HG03558 (cell line): Measurements from ENCODE around the gene MZT2B.
A peak's percentile ranks its signal among the peaks of the same experiment; 100 is the strongest.
"Not testable (repeated sequence)": the region's sequence is repeated elsewhere in the genome, so short reads cannot be mapped to it uniquely, and the experiment has no call there.

Source experiments
- ATAC-seq: cut with Tn5 transposase; IDR thresholded peaks from one replicate; pipeline ENCODE4 v1.9.1; 2021; ENCODE audit warnings: moderate number of reproducible peaks; ENCODE audit not compliant: unreplicated experiment; ENCODE audit errors: extremely low read depth

Gene MZT2B

DNA sequence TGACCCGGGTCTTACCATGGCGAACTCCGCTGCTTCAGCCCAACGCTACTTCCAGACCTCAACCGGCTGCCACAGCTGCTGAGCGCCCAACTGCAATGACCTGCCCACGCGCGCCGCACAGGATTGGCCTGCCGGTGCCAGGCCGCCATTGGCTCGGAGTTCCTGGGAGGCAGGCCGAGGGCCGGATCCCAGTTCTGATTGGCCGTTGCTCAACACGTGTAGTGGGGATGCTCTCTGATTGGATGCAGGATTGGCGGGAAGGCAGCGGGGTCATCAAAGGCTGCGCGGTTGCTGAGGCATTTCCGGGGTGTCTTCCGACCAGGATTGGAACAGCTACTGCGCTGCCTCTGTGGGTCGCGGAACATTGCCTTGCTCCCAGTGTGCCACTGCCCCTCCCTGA, 16.3 kb downstream of the MZT2B start, which contains the start of gene TUBA3E:
TSS of gene TUBA3E (minus strand) at position 97 of the 400 bp plus-strand sequence. CDS start at position 18, 79 bp downstream.
- no peak for ATAC-seq

DNA sequence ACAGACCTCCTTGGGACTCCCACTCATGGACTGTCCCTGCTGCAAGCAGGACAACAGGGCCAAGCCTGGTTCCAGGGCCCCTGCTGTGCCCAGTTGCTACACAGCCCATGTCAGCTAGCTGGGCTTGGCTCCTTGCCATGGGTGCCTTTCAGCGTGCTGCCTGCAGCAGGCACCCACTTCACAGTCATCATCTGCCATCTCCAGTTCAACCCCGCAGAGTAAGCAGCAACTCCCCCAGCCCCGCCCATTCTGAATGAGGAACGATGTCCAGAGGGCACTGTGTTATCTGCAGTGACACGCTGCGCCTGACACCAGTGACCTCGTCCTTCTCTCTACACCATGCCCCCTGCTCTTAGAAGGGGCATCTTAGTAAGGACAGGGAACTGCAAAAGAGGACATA, 20.5 kb downstream of the MZT2B start:
- ATAC-seq = not testable (repeated sequence)

DNA sequence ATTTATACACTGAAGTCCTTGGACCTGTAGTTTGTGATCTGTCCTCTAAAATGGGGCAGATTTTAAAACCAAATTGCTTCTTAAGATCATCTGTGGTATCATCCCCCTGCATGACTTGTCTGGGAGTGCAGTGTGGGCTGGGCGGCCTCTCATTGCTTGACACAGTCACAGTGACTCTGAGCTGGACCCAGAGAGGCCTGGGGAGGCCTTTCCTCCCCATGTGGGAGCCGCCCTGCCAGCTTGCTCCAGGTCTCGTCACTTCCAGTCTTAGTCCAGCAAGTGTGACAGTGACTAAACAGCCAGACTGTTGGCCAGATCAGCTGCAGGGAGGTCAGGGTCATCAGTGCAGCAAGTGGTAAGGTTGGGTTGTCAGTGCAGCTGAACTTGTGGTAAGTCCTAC, 21.1 kb downstream of the MZT2B start:
- ATAC-seq = not testable (repeated sequence)

DNA sequence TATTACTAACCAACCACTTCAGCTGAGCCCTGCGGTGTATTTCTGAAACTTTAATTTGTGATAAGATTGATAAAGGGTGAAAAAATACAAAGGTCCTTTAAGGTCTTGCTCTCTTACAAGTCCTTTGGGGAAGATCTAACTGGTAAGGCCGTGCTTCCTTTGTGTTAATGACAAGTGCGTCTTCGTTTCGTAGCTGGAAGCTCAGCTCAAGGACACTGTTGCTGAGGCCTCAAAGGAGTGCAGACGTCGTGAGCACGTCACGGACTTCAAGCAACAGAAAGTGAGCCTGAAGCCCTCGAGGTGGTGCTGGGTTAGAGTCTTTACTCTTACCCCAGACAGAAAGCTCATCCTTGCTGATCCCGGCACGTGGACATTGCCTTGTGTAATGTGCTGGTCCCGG, 25.0 kb downstream of the MZT2B start:
- not testable (repeated sequence) for ATAC-seq

GRCh38 chr2:130219147-130219546, 37.1 kb downstream of the MZT2B start:
- not testable (repeated sequence) for ATAC-seq

DNA sequence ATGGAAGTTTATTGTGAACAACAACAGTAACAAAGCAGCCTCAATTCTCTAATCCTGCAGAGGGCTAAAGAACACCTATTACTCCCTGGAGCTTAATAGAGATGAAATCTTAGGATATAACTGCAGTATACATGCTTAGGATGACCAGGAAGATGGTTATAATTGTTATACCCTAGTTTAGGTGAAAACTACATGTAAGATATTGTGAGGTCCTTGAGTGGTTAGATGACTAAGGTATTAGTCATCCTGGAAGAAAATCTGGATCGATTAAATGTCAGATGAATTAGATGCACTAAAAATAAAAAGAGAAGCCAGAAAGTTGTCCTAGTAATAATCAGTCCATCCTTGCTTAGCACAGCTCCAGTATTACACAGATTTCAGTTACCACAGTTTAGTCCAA, 38.4 kb downstream of the MZT2B start:
- not testable (repeated sequence) for ATAC-seq

- peak; percentile 63 for ATAC-seq
These were observed 40.5 kb downstream of the MZT2B start for GRCh38 chr2:130222523-130222922.

GRCh38 chr2:130228005-130228404, 45.9 kb downstream of the MZT2B start:
- not testable (repeated sequence) for ATAC-seq

DNA sequence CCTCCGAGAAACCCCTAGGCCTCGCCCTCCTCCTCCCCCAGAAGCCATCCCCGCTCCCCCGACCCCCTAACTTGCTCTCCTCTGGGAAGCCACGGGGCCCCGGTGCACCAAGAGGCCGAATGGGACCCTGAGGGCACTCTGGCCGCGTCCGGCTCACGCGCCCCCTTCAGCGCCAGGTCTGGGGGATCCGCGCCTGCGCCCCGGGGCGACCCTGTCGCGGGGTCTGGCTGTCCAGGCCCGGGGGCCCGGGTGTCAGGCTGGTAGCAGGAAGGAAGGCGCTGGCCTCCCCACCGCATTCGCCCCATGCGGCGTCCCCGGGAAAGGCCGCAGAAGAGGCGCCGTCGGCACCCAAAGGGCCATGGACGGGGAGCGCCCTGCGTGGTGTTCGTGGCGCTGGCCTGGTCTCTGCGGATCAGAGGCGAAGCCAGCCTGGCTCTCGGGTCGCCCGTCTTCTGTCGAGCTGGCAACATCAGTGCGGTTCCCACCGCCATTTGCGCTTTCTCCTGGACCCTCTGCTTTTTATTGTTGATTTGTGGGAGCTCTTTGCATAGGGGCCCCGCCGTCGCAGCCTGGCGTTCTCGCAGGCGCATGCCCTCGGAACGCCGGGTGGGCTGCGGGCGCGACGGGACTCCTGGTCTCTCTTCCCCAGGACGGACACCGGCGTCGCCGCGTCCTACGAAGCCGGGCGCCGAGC, 46.6 kb downstream of the MZT2B start:
- not testable (repeated sequence) for ATAC-seq

GRCh38 chr2:130229161-130229510, 47.1 kb downstream of the MZT2B start:
- not testable (repeated sequence) for ATAC-seq

DNA sequence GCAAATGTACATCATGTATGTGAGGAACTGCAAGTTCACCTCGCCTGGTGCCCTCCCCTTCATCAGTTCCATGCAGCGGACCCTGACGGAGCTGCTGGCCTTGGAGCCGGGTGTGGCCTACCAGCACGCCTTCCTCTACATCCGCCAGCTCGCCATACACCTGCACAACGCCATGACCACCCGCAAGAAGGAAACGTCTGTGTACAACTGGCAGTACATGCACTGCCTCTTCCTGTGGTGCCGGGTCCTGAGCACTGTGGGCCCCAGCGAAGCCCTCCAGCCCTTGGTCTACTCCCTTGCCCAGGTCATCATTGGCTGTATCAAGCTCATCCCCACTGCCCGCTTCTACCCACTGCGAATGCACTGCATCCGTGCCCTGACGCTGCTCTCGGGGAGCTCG, 48.3 kb downstream of the MZT2B start:
- ATAC-seq = not testable (repeated sequence)

- ATAC-seq = not testable (repeated sequence)
These were observed 48.8 kb downstream of the MZT2B start for GRCh38 chr2:130230907-130231306.

DNA sequence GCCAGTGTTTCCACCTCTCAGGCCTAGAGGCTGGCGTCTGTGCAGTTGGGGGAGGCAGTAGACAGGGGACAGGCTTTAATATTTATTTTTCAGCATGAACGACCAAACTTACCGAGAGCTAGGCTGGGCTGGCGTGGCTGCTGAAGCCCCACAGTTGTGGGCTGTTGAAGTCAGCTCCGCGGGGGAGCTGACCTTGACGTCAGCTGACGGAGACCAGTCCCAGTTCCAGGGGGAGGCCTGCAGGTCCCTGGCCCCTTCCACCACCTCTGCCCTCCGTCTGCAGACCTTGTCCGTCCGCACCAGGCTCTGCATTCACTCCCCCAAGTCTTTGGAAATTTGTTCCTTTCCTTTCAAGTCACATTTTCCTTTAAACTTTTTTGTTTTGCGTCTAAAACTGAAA, 49.6 kb downstream of the MZT2B start:
- no peak for ATAC-seq

GRCh38 chr2:130233066-130233465, 51.0 kb downstream of the MZT2B start:
- ATAC-seq = not testable (repeated sequence)

GRCh38 chr2:130239581-130239980, 57.5 kb downstream of the MZT2B start:
- not testable (repeated sequence) for ATAC-seq
